ENCODE data around the gene CSTF3.
"Not testable (repeated sequence)": the region's sequence is repeated elsewhere in the genome, so short reads cannot be mapped to it uniquely, and the experiment has no call there.

The CSTF3 gene

GRCh38 chr11:33182246-33182878 lies 21.1 kb upstream of the CSTF3 start:
- no peaks in the 10 kb centered on the region for H3K27me3 ChIP-seq (ENCODE audit: control insufficient read depth, insufficient read depth, low read length, poor library complexity, severe bottlenecking)
- H3K36me3 ChIP-seq (ENCODE audit: control insufficient read depth, insufficient read depth, low read length) = no peaks in the 10 kb centered on the region
- H3K4me3 ChIP-seq (ENCODE audit: insufficient read depth, low read depth, low read length) = no peak overlapping the region
- no peak overlapping the region for H3K27ac ChIP-seq (ENCODE audit: insufficient read depth, low read depth, low read length, poor library complexity, severe bottlenecking)
- H3K9me3 ChIP-seq (ENCODE audit: control insufficient read depth, low read length) = no peaks in the 10 kb centered on the region
- H3K4me1 ChIP-seq (ENCODE audit: control insufficient read depth, insufficient read depth, low read length) = no peaks in the 10 kb centered on the region
- WGBS, 2 experiments = 60 to 62% methylated on average over 3 of the region's 3 CpGs

GRCh38 chr11:33179348-33179803 lies 18.1 kb upstream of the CSTF3 start:
- H3K4me3 ChIP-seq (ENCODE audit: insufficient read depth, low read depth, low read length) = no peak overlapping the region
- WGBS, 2 experiments = 91 to 92% methylated on average over 3 of the region's 3 CpGs
- no peaks in the 10 kb centered on the region for H3K27me3 ChIP-seq (ENCODE audit: control insufficient read depth, insufficient read depth, low read length, poor library complexity, severe bottlenecking)
- no peaks in the 10 kb centered on the region for H3K36me3 ChIP-seq (ENCODE audit: control insufficient read depth, insufficient read depth, low read length)
- no peaks in the 10 kb centered on the region for H3K9me3 ChIP-seq (ENCODE audit: control insufficient read depth, low read length)
- no peak overlapping the region for H3K27ac ChIP-seq (ENCODE audit: insufficient read depth, low read depth, low read length, poor library complexity, severe bottlenecking)
- no peaks in the 10 kb centered on the region for H3K4me1 ChIP-seq (ENCODE audit: control insufficient read depth, insufficient read depth, low read length)

GRCh38 chr11:33178443-33179180 lies 17.3 kb upstream of the CSTF3 start:
- H3K36me3 ChIP-seq (ENCODE audit: control insufficient read depth, insufficient read depth, low read length) = no peaks in the 10 kb centered on the region
- no peak overlapping the region for H3K4me3 ChIP-seq (ENCODE audit: insufficient read depth, low read depth, low read length)
- no peaks in the 10 kb centered on the region for H3K9me3 ChIP-seq (ENCODE audit: control insufficient read depth, low read length)
- WGBS, 2 experiments = 39 to 56% methylated on average over 3 to 4 of the region's 5 CpGs
- no peak overlapping the region for H3K27ac ChIP-seq (ENCODE audit: insufficient read depth, low read depth, low read length, poor library complexity, severe bottlenecking)
- H3K4me1 ChIP-seq (ENCODE audit: control insufficient read depth, insufficient read depth, low read length) = no peaks in the 10 kb centered on the region
- no peaks in the 10 kb centered on the region for H3K27me3 ChIP-seq (ENCODE audit: control insufficient read depth, insufficient read depth, low read length, poor library complexity, severe bottlenecking)

- H3K4me3 ChIP-seq (ENCODE audit: insufficient read depth, low read depth, low read length) = no peak overlapping the region
- no peaks in the 10 kb centered on the region for H3K36me3 ChIP-seq (ENCODE audit: control insufficient read depth, insufficient read depth, low read length)
- WGBS, 2 experiments = 69% methylated on average over 8 of the region's 8 CpGs
- H3K4me1 ChIP-seq (ENCODE audit: control insufficient read depth, insufficient read depth, low read length) = no peaks in the 10 kb centered on the region
- no peaks in the 10 kb centered on the region for H3K9me3 ChIP-seq (ENCODE audit: control insufficient read depth, low read length)
- H3K27me3 ChIP-seq (ENCODE audit: control insufficient read depth, insufficient read depth, low read length, poor library complexity, severe bottlenecking) = no peaks in the 10 kb centered on the region
- H3K27ac ChIP-seq (ENCODE audit: insufficient read depth, low read depth, low read length, poor library complexity, severe bottlenecking) = no peak overlapping the region
Measured at GRCh38 chr11:33177676-33178336, 16.5 kb upstream of the CSTF3 start.

- not testable (repeated sequence) for H3K4me3 ChIP-seq (ENCODE audit: insufficient read depth, low read depth, low read length); H3K27ac ChIP-seq (ENCODE audit: insufficient read depth, low read depth, low read length, poor library complexity, severe bottlenecking); H3K9me3 ChIP-seq (ENCODE audit: control insufficient read depth, low read length); H3K36me3 ChIP-seq (ENCODE audit: control insufficient read depth, insufficient read depth, low read length); H3K4me1 ChIP-seq (ENCODE audit: control insufficient read depth, insufficient read depth, low read length); H3K27me3 ChIP-seq (ENCODE audit: control insufficient read depth, insufficient read depth, low read length, poor library complexity, severe bottlenecking)
- WGBS, 2 experiments = 94 to 98% methylated on average over 4 to 5 of the region's 5 CpGs
Measured at GRCh38 chr11:33176760-33177159, 15.5 kb upstream of the CSTF3 start.

- Histone ChIP-seq H3K9me3 (ENCODE audit: control insufficient read depth, low read length) (no peaks in the 10 kb centered on the region), H3K4me1 (ENCODE audit: control insufficient read depth, insufficient read depth, low read length) (no peaks in the 10 kb centered on the region), H3K36me3 (ENCODE audit: control insufficient read depth, insufficient read depth, low read length) (no peaks in the 10 kb centered on the region), H3K4me3 (ENCODE audit: insufficient read depth, low read depth, low read length) (no peak overlapping the region), H3K27ac (ENCODE audit: insufficient read depth, low read depth, low read length, poor library complexity, severe bottlenecking) (no peak overlapping the region), H3K27me3 (ENCODE audit: control insufficient read depth, insufficient read depth, low read length, poor library complexity, severe bottlenecking) (no peaks in the 10 kb centered on the region)
- 66 to 68% methylated on average over 2 of the region's 2 CpGs for WGBS, 2 experiments
Measured at GRCh38 chr11:33172996-33173395, 11.7 kb upstream of the CSTF3 start.

- no peaks in the 10 kb centered on the region for H3K9me3 ChIP-seq (ENCODE audit: control insufficient read depth, low read length)
- no peak overlapping the region for H3K4me3 ChIP-seq (ENCODE audit: insufficient read depth, low read depth, low read length)
- no peaks in the 10 kb centered on the region for H3K36me3 ChIP-seq (ENCODE audit: control insufficient read depth, insufficient read depth, low read length)
- WGBS, 2 experiments = 89 to 94% methylated on average over 4 to 5 of the region's 5 CpGs
- no peaks in the 10 kb centered on the region for H3K4me1 ChIP-seq (ENCODE audit: control insufficient read depth, insufficient read depth, low read length)
- no peaks in the 10 kb centered on the region for H3K27me3 ChIP-seq (ENCODE audit: control insufficient read depth, insufficient read depth, low read length, poor library complexity, severe bottlenecking)
- no peak overlapping the region for H3K27ac ChIP-seq (ENCODE audit: insufficient read depth, low read depth, low read length, poor library complexity, severe bottlenecking)
Measured at GRCh38 chr11:33172345-33172744, 11.1 kb upstream of the CSTF3 start.

- Histone ChIP-seq H3K4me3 (ENCODE audit: insufficient read depth, low read depth, low read length) (no peak overlapping the region), H3K4me1 (ENCODE audit: control insufficient read depth, insufficient read depth, low read length) (no peaks in the 10 kb centered on the region), H3K27me3 (ENCODE audit: control insufficient read depth, insufficient read depth, low read length, poor library complexity, severe bottlenecking) (no peaks in the 10 kb centered on the region), H3K9me3 (ENCODE audit: control insufficient read depth, low read length) (no peaks in the 10 kb centered on the region), H3K27ac (ENCODE audit: insufficient read depth, low read depth, low read length, poor library complexity, severe bottlenecking) (no peak overlapping the region), H3K36me3 (ENCODE audit: control insufficient read depth, insufficient read depth, low read length) (no peaks in the 10 kb centered on the region)
- WGBS, 2 experiments = 88 to 100% methylated on average over 1 of the region's 1 CpG
Measured at GRCh38 chr11:33171251-33171650, 10.0 kb upstream of the CSTF3 start.

GRCh38 chr11:33168709-33169200 lies 7.5 kb upstream of the CSTF3 start:
- WGBS, 2 experiments = 94 to 100% methylated on average over 2 to 3 of the region's 4 CpGs
- Histone ChIP-seq H3K9me3 (ENCODE audit: control insufficient read depth, low read length) (no peaks in the 10 kb centered on the region), H3K4me3 (ENCODE audit: insufficient read depth, low read depth, low read length) (no peak overlapping the region), H3K27me3 (ENCODE audit: control insufficient read depth, insufficient read depth, low read length, poor library complexity, severe bottlenecking) (no peaks in the 10 kb centered on the region), H3K4me1 (ENCODE audit: control insufficient read depth, insufficient read depth, low read length) (no peaks in the 10 kb centered on the region), H3K27ac (ENCODE audit: insufficient read depth, low read depth, low read length, poor library complexity, severe bottlenecking) (no peak overlapping the region), H3K36me3 (ENCODE audit: control insufficient read depth, insufficient read depth, low read length) (no peaks in the 10 kb centered on the region)

GRCh38 chr11:33162831-33163230 lies 1.6 kb upstream of the CSTF3 start:
- Histone ChIP-seq H3K27me3 (ENCODE audit: control insufficient read depth, insufficient read depth, low read length, poor library complexity, severe bottlenecking) (no peaks in the 10 kb centered on the region), H3K4me3 (ENCODE audit: insufficient read depth, low read depth, low read length) (no peak overlapping the region)
- WGBS, 2 experiments = 94 to 96% methylated on average over 6 to 8 of the region's 8 CpGs

More at GRCh38 chr11:33162831-33163230, 1.6 kb upstream of the CSTF3 start:
- Histone ChIP-seq H3K36me3 (ENCODE audit: control insufficient read depth, insufficient read depth, low read length) (no peaks in the 10 kb centered on the region), H3K9me3 (ENCODE audit: control insufficient read depth, low read length) (no peaks in the 10 kb centered on the region), H3K27ac (ENCODE audit: insufficient read depth, low read depth, low read length, poor library complexity, severe bottlenecking) (no peak overlapping the region), H3K4me1 (ENCODE audit: control insufficient read depth, insufficient read depth, low read length) (no peaks in the 10 kb centered on the region)
